HEK293T (cell line): ENCODE results near the gene CASP10.

Source experiments
- CTCF ChIA-PET: fragments of 350-600 bp; formaldehyde crosslinking; extraction: SDS; loops from one replicate; lab custom pipeline; 2021; ENCODE audit warnings: antibody characterized with exemption, inconsistent platforms; lab: Yijun Ruan, JAX
- POLR2A ChIA-PET: fragments of 350-600 bp; formaldehyde crosslinking; extraction: SDS; loops from one replicate; lab custom pipeline; 2020; ENCODE audit warnings: antibody characterized with exemption, inconsistent platforms; lab: Yijun Ruan, JAX
- DNase-seq: peaks from one replicate; pipeline ENCODE4 v3.0.0; 2012; ENCODE audit warnings: mixed read lengths; ENCODE audit errors: extremely low spot score
- ARNT ChIP-seq: fragments of 450-650 bp; IDR thresholded peaks from 2 replicates; pipeline ENCODE4 v1.6.1; 2017; ENCODE audit warnings: mild to moderate bottlenecking
- BHLHE40 ChIP-seq: fragments of 450-650 bp; IDR thresholded peaks from 2 replicates; pipeline ENCODE4 v1.6.1; 2016; ENCODE audit warnings: mild to moderate bottlenecking, moderate library complexity, borderline replicate concordance
- CTBP1 ChIP-seq: fragments of 450-650 bp; IDR thresholded peaks from 2 replicates; pipeline ENCODE4 v1.6.1; 2016; ENCODE audit warnings: borderline replicate concordance
- ELF4 ChIP-seq: fragments of 450-650 bp; IDR thresholded peaks from 2 replicates; pipeline ENCODE4 v1.6.1; 2017; ENCODE audit warnings: antibody characterized with exemption
- FOXA1 ChIP-seq: fragments of 450-650 bp; IDR thresholded peaks from 2 replicates; pipeline ENCODE4 v1.6.1; 2016; ENCODE audit warnings: mild to moderate bottlenecking
- FOXK2 ChIP-seq: fragments of 450-650 bp; IDR thresholded peaks from 2 replicates; pipeline ENCODE4 v1.6.1; 2016; ENCODE audit warnings: mild to moderate bottlenecking
- FOXM1 ChIP-seq: fragments of 450-650 bp; IDR thresholded peaks from 2 replicates; pipeline ENCODE4 v1.6.1; 2017; ENCODE audit warnings: mild to moderate bottlenecking, borderline replicate concordance
- HDGF ChIP-seq: fragments of 450-650 bp; IDR thresholded peaks from 2 replicates; pipeline ENCODE4 v1.6.1; 2017; ENCODE audit warnings: antibody characterized with exemption, borderline replicate concordance
- L3MBTL2 ChIP-seq: fragments of 450-650 bp; conservative IDR thresholded peaks from 2 replicates; pipeline ENCODE4 v1.6.1; 2016; ENCODE audit warnings: mild to moderate bottlenecking
- LEF1 ChIP-seq: fragments of 450-650 bp; IDR thresholded peaks from 2 replicates; pipeline ENCODE4 v1.6.1; 2017; ENCODE audit warnings: mild to moderate bottlenecking, borderline replicate concordance
- NFRKB ChIP-seq: fragments of 450-650 bp; IDR thresholded peaks from 2 replicates; pipeline ENCODE4 v1.6.1; 2016; ENCODE audit warnings: mild to moderate bottlenecking, moderate library complexity
- SP1 ChIP-seq: fragments of 450-650 bp; IDR thresholded peaks from 2 replicates; pipeline ENCODE4 v1.6.1; 2017
- SUZ12 ChIP-seq: fragments of 450-650 bp; IDR thresholded peaks from 2 replicates; pipeline ENCODE4 v1.6.1; 2016; ENCODE audit warnings: mild to moderate bottlenecking
- TARDBP ChIP-seq: fragments of 450-650 bp; IDR thresholded peaks from 2 replicates; pipeline ENCODE4 v1.6.1; 2016
- ZNF384 ChIP-seq: fragments of 450-650 bp; IDR thresholded peaks from 2 replicates; pipeline ENCODE4 v1.6.1; 2016
- TF ChIP-seq, protein P1 (sequence below): fragments of 450-650 bp; IDR thresholded peaks from 2 replicates; pipeline ENCODE4 v1.6.1; 2016

Gene CASP10

GRCh38 chr2:201201371-201201770 is 18.4 kb downstream of the CASP10 start:
- TF ChIP-seq NFRKB (no peak), FOXA1 (no peak), BHLHE40 (no peak), LEF1 (no peak), ELF4 (no peak), FOXM1 (no peak), TARDBP (no peak), CTBP1 (no peak), SP1 (no peak)
- TF ChIP-seq, protein P1, sequence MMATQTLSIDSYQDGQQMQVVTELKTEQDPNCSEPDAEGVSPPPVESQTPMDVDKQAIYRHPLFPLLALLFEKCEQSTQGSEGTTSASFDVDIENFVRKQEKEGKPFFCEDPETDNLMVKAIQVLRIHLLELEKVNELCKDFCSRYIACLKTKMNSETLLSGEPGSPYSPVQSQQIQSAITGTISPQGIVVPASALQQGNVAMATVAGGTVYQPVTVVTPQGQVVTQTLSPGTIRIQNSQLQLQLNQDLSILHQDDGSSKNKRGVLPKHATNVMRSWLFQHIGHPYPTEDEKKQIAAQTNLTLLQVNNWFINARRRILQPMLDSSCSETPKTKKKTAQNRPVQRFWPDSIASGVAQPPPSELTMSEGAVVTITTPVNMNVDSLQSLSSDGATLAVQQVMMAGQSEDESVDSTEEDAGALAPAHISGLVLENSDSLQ = no peak
- ChIA-PET CTCF (no interaction called here), POLR2A (no interaction called here)
- DNase-seq = no peak

- POLR2A ChIA-PET = no interaction called here
- CTCF ChIA-PET = no interaction called here
- no peak for TF ChIP-seq FOXA1
- TF ChIP-seq SP1 = no peak
- no peak for TF ChIP-seq TARDBP
- no peak for DNase-seq
Observed at GRCh38 chr2:201203916-201204654, 21.1 kb downstream of the CASP10 start.

- TF ChIP-seq L3MBTL2 (no peak), ELF4 (no peak), SUZ12 (no peak), SP1 (no peak), ARNT (no peak), TARDBP (no peak), BHLHE40 (no peak), FOXM1 (no peak), HDGF (no peak), LEF1 (no peak)
- POLR2A ChIA-PET = no interaction called here
- DNase-seq = no peak
- CTCF ChIA-PET = interaction anchor here (0.6 kb wide), 1 partner anchor 27 kb away, joined by 3 read pairs; no protein-coding TSS in a partner anchor
Observed at GRCh38 chr2:201204655-201205514, 21.9 kb downstream of the CASP10 start.

DNA sequence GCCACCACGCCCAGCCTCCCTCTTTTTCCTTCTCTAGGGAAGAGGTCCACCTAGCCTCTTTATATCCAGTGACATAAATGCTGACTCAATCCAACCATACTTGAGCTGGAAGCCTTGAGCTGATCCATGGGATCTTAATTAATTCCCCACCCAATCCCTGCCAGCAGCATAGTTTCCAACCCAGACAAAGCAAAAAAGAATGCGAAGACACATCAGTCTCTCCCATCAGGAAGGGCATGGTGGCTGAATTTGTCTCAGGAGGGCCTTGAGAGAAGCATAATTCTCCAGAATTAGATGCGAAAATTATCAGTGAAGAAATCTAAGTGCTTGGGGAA is 22.5 kb downstream of the CASP10 start:
- TF ChIP-seq SUZ12 (no peak), L3MBTL2 (no peak), FOXM1 (no peak), HDGF (no peak), ARNT (no peak), BHLHE40 (no peak), SP1 (no peak), LEF1 (no peak), TARDBP (no peak), NFRKB (no peak)
- ChIA-PET POLR2A (no interaction called here), CTCF (interaction anchor here (0.6 kb wide), 1 partner anchor 26 kb away, joined by 3 read pairs; no protein-coding TSS in a partner anchor)
- DNase-seq = no peak

- no peak for TF ChIP-seq SP1
- no peak for TF ChIP-seq NFRKB
- no peak for TF ChIP-seq TARDBP
- no peak for TF ChIP-seq CTBP1
- no peak for TF ChIP-seq L3MBTL2
- no peak for TF ChIP-seq ZNF384
- no peak for DNase-seq
- ChIA-PET CTCF (no interaction called here), POLR2A (no interaction called here)
Observed at GRCh38 chr2:201208563-201209252, 25.8 kb downstream of the CASP10 start.

- TF ChIP-seq LEF1 (no peak), ELF4 (no peak)
- ChIA-PET POLR2A (no interaction called here), CTCF (no interaction called here)
- no peak for DNase-seq
Observed at GRCh38 chr2:201215963-201216362, 33.0 kb downstream of the CASP10 start.

DNA sequence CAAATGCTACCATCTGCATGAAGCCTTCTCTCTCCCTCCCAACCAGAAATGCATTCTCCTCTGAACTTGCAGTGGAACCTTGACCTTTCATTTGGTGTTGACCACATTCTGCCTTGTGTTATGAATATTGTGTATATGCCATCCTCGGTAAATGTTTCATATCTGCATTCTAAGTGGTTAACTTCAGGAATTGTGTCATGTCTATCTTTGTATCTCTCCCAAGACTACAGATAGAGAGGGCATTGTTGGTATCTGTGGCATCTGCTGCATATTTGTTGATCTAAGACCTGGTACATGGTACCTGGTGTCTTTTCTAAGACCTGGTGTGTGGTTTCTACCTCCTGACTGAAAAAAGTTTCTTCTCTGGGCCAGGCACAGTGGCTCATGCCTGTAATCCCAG is 34.0 kb downstream of the CASP10 start:
- TF ChIP-seq, protein P1 = no peak
- TF ChIP-seq LEF1 = no peak
- TF ChIP-seq TARDBP = no peak
- TF ChIP-seq BHLHE40 = no peak
- no peak for TF ChIP-seq ZNF384
- TF ChIP-seq ELF4 = no peak
- TF ChIP-seq CTBP1 = no peak
- TF ChIP-seq L3MBTL2 = no peak
- TF ChIP-seq ARNT = no peak
- no peak for TF ChIP-seq HDGF
- no peak for TF ChIP-seq NFRKB
- TF ChIP-seq SP1 = no peak
- no peak for TF ChIP-seq SUZ12
- TF ChIP-seq FOXK2 = no peak
- TF ChIP-seq FOXA1 = no peak
- no peak for TF ChIP-seq FOXM1
- CTCF ChIA-PET = interaction anchor here (0.6 kb wide), 1 partner anchor 390 kb away, joined by 3 read pairs; no protein-coding TSS in a partner anchor
- no peak for DNase-seq
- POLR2A ChIA-PET = no interaction called here
